Endothelial cell of umbilical vein (primary cell): Measurements from ENCODE around the gene ABCG2. TPM values are rescaled to one million over a fixed set of nuclear protein-coding genes. Genes with fewer than 3 reads are reported as not detected.

ENCODE experiments used
- BruUV-seq: library from RNA; stranded (reverse); fragments of 400-500 nt; replicated peaks from 2 replicates; lab custom pipeline; 2021; lab: Mats Ljungman, UMichigan
- CTCF ChIA-PET: fragments of 300-600, 350-600 bp; sonication (Branson Sonifier 250); formaldehyde crosslinking; loops from one replicate; lab custom pipeline; 2021; ENCODE audit warnings: antibody characterized with exemption, inconsistent platforms; lab: Charles Lee
- POLR2A ChIA-PET: fragments of 300-600, 350-600 bp; sonication (Branson Sonifier 250); formaldehyde crosslinking; loops from one replicate; lab custom pipeline; 2021; ENCODE audit warnings: antibody characterized with exemption, inconsistent platforms; lab: Charles Lee
- DNase-seq: peaks from one replicate; pipeline ENCODE4 v3.0.0-alpha.2; 2011; ENCODE audit warnings: low read depth, low spot score
- FAIRE-seq: peaks from 2 replicates; lab custom pipeline; 2011; peaks lifted over from hg19 to GRCh38; lab: Jason Lieb, UNC
- H2AFZ ChIP-seq: 2 replicates; pipeline ENCODE4 v1.6.0; 2012; ENCODE audit warnings: low read depth, low read length, control low read depth, inconsistent platforms
- H3K27ac ChIP-seq: 2 replicates; pipeline ENCODE4 v1.5.1; 2011; ENCODE audit warnings: low read depth, mild to moderate bottlenecking, control low read depth, low read length, moderate library complexity; ENCODE audit not compliant: insufficient read depth
- H3K27me3 ChIP-seq, 2 experiments: 2 replicates each; pipeline versions ENCODE4 v1.6.0 to v1.6.1; 2011; ENCODE audit warnings: low read length in 2 of 2, mixed read lengths in 1 of 2; ENCODE audit not compliant: control insufficient read depth in 2 of 2, insufficient read depth in 2 of 2
- H3K36me3 ChIP-seq, 2 experiments: 2 replicates in 1 of 2; 3 replicates in 1 of 2; pipeline ENCODE4 v1.5.1; 2011; ENCODE audit warnings: low read length in 2 of 2, mild to moderate bottlenecking in 1 of 2, moderate library complexity in 1 of 2; ENCODE audit not compliant: control insufficient read depth in 2 of 2, insufficient read depth in 2 of 2; ENCODE audit errors: extremely low read depth in 1 of 2
- H3K4me1 ChIP-seq: 3 replicates; pipeline ENCODE4 v1.5.1; 2011; ENCODE audit warnings: mild to moderate bottlenecking, low read length; ENCODE audit not compliant: control insufficient read depth, insufficient read depth; ENCODE audit errors: extremely low read depth
- H3K4me2 ChIP-seq: 2 replicates; pipeline ENCODE4 v1.6.1; 2011; ENCODE audit warnings: low read length, control low read depth, mixed read lengths; ENCODE audit not compliant: insufficient read depth
- H3K4me3 ChIP-seq, 3 experiments: fragments of 200-600 bp in 1 of 3; sonication (generic), shearing (Covaris generic) in 1 of 3; replicated peaks in 1 of 3; 2 replicates each; pipeline ENCODE4 v1.5.1; 2011 to 2016; ENCODE audit warnings: control low read depth in 3 of 3, low read length in 3 of 3, mild to moderate bottlenecking in 2 of 3, inconsistent platforms in 1 of 3, low read depth in 1 of 3, moderate library complexity in 1 of 3; ENCODE audit not compliant: insufficient read depth in 1 of 3
- H3K79me2 ChIP-seq: 2 replicates; pipeline ENCODE4 v1.6.0; 2012; ENCODE audit warnings: low read length, inconsistent platforms; ENCODE audit not compliant: control insufficient read depth, insufficient read depth
- H3K9ac ChIP-seq: replicated peaks from 2 replicates; pipeline ENCODE3; 2011; ENCODE audit warnings: low read length, control low read depth; ENCODE audit not compliant: insufficient read depth; ENCODE audit errors: extremely low read depth
- H3K9me1 ChIP-seq: replicated peaks from 3 replicates; pipeline ENCODE4 v1.6.0; 2011; ENCODE audit warnings: mild to moderate bottlenecking, low read length; ENCODE audit not compliant: control insufficient read depth, insufficient read depth; ENCODE audit errors: extremely low read depth
- H3K9me3 ChIP-seq: replicated peaks from 2 replicates; pipeline ENCODE4 v1.5.1; 2012; ENCODE audit warnings: low read length, inconsistent platforms; ENCODE audit not compliant: control insufficient read depth, insufficient read depth
- H4K20me1 ChIP-seq: replicated peaks from 2 replicates; pipeline ENCODE3; 2011; ENCODE audit warnings: mild to moderate bottlenecking, low read length; ENCODE audit not compliant: control insufficient read depth, insufficient read depth; ENCODE audit errors: extremely low read depth
- CTCF ChIP-seq, 2 donors: IDR thresholded peaks; 1 replicate in 1 of 2; 2 replicates in 1 of 2; pipeline ENCODE4 v1.5.1; 2011; ENCODE audit warnings: low read length in 2 of 2, mild to moderate bottlenecking in 2 of 2, moderate library complexity in 2 of 2, control low read depth in 1 of 2, inconsistent platforms in 1 of 2, low read depth in 1 of 2; ENCODE audit not compliant: insufficient read depth in 1 of 2; ENCODE audit errors: extremely low read depth in 1 of 2
- EZH2 ChIP-seq: IDR thresholded peaks from 2 replicates; pipeline ENCODE4 v1.6.1; 2012; ENCODE audit warnings: borderline replicate concordance, low read depth, mild to moderate bottlenecking, moderate library complexity, low read length, inconsistent platforms; ENCODE audit not compliant: severe bottlenecking
- FOS ChIP-seq: IDR thresholded peaks from 2 replicates; pipeline ENCODE4 v1.6.1; 2011; ENCODE audit warnings: mild to moderate bottlenecking, low read length, moderate library complexity, borderline replicate concordance; ENCODE audit not compliant: insufficient read depth
- GATA2 ChIP-seq: IDR thresholded peaks from 2 replicates; pipeline ENCODE4 v1.7.0; 2011; ENCODE audit warnings: low read depth, mild to moderate bottlenecking, moderate library complexity, mixed read lengths, low read length; ENCODE audit not compliant: insufficient read length, insufficient read depth
- JUN ChIP-seq: IDR thresholded peaks from 2 replicates; pipeline ENCODE4 v1.6.1; 2011; ENCODE audit warnings: borderline replicate concordance, low read depth; ENCODE audit not compliant: insufficient read length, insufficient read depth
- MAX ChIP-seq: IDR thresholded peaks from 2 replicates; pipeline ENCODE4 v1.6.1; 2011; ENCODE audit not compliant: insufficient read depth, insufficient read length
- MYC ChIP-seq: IDR thresholded peaks from one replicate; pipeline ENCODE4 v1.6.1; 2011; ENCODE audit warnings: mild to moderate bottlenecking, low read depth, low read length
- POLR2A ChIP-seq: IDR thresholded peaks from 2 replicates; pipeline ENCODE4 v1.6.1; 2012; ENCODE audit warnings: low read depth, mild to moderate bottlenecking, control low read depth, low read length
- POLR2AphosphoS5 ChIP-seq: IDR thresholded peaks from 2 replicates; pipeline ENCODE4 v1.6.1; 2012; ENCODE audit warnings: low read depth, mild to moderate bottlenecking, control low read depth, low read length, moderate library complexity; ENCODE audit not compliant: insufficient read depth
- dilution Hi-C: fragments of 300-500 bp; cut with MboI; formaldehyde crosslinking; loops from one replicate; pipeline ENCODE4 v1.15.0; 2019; ENCODE audit warnings: low sequenced_read_pairs; ENCODE audit not compliant: extremely low pct_ligation_motif_present
- intact Hi-C: fragments of 100-400 bp; cut with micrococcal nuclease; formaldehyde crosslinking; loops from one replicate; pipeline ENCODE4 v1.10.0; 2022
- polyA plus RNA-seq, 4 experiments: library from polyadenylated mRNA; depleted of rRNA in 3 of 4; stranded (reverse) in 3 of 4; unstranded in 1 of 4; fragments of >200 nt; gene quantifications; 2 replicates each; pipeline versions ENCODE4 v1.2.1 to v1.2.3, GENCODE V29; 2011 to 2012; ENCODE audit warnings: missing spikeins in 1 of 4
- total RNA-seq: library from RNA; stranded (reverse); gene quantifications from 2 replicates; pipeline ENCODE4 v1.2.3, GENCODE V29; 2021

The ABCG2 gene
- total and polyA plus RNA-seq, 2 donors (not counting 3 experiments of a cell fraction or from before 2014, with no cell fraction given) = 3.4 to 5.0 TPM

GRCh38 chr4:88148560-88148959, 9.9 kb downstream of the ABCG2 start:
- Histone ChIP-seq H3K9me1 (no peaks in the 10 kb centered on the region), H3K4me1 (no peaks in the 10 kb centered on the region), H3K4me2 (no peak overlapping the region), H3K9ac (no peak overlapping the region), H3K4me3 (no peak overlapping the region), H3K27ac (no peak overlapping the region), H3K27me3 (no peaks in the 10 kb centered on the region), H4K20me1 (no peaks in the 10 kb centered on the region), H3K79me2 (no peaks in the 10 kb centered on the region), H3K9me3 (no peaks in the 10 kb centered on the region), H3K36me3 (no peaks in the 10 kb centered on the region), H2AFZ (no peak overlapping the region)
- POLR2A ChIA-PET = no interaction called here
- DNase-seq (no peak), FAIRE-seq (no peak)
- TF ChIP-seq MYC (no peak), GATA2 (no peak), CTCF (IDR thresholded peaks at IDR 0.05; ENCODE audit: extremely low read depth in 1 of 2, insufficient read depth in 1 of 2, low read depth in 1 of 2, low read length in 2 of 2) (no peak), JUN (no peak), MAX (no peak), FOS (no peak), EZH2 (no peak), POLR2AphosphoS5 (no peak), POLR2A (no peak)
- dilution Hi-C loops (no loop called here), intact Hi-C loops (no loop called here)
- CTCF ChIA-PET = interaction anchor here (0.7 to 1.5 kb wide), 2 partner anchors 10 to 18 kb away, joined by 3 to 5 read pairs; partner anchors contain the start of gene ABCG2
- no TSS peak for BruUV-seq
